Activated CD4-positive, alpha-beta T cell treated with anti-CD3 and anti-CD28 coated beads, Interleukin-2, amount 10 ng/mL, durations not matched to agents 7 days and 5 days (primary cell): ENCODE results near the gene OR4F15. TPM values are rescaled to one million over a fixed set of nuclear protein-coding genes. Genes with fewer than 3 reads are reported as not detected.
"Not testable (repeated sequence)": the region's sequence is repeated elsewhere in the genome, so short reads cannot be mapped to it uniquely, and the experiment has no call there.

Source experiments
- CTCF ChIA-PET: fragments of 350-600 bp; sonication (Branson Sonifier 250); formaldehyde crosslinking; loops from one replicate; lab custom pipeline; 2021; ENCODE audit warnings: antibody characterized with exemption; lab: Charles Lee
- POLR2A ChIA-PET: fragments of 350-600 bp; sonication (Branson Sonifier 250); formaldehyde crosslinking; loops from one replicate; lab custom pipeline; 2021; ENCODE audit warnings: antibody characterized with exemption; lab: Charles Lee
- DNase-seq: peaks from one replicate; pipeline ENCODE4 v3.0.0-alpha.2; 2020
- H3K27ac Mint-ChIP-seq: one replicate; pipeline ENCODE4 v1.8.0; 2021; ENCODE audit warnings: mild to moderate bottlenecking, moderate library complexity, mixed read lengths
- H3K27me3 Mint-ChIP-seq: one replicate; pipeline ENCODE4 v1.8.0; 2021; ENCODE audit warnings: mixed read lengths
- H3K36me3 Mint-ChIP-seq: one replicate; pipeline ENCODE4 v1.8.0; 2021; ENCODE audit warnings: low read depth, mixed read lengths
- H3K4me1 Mint-ChIP-seq: one replicate; pipeline ENCODE4 v1.8.0; 2021; ENCODE audit warnings: mixed read lengths
- H3K4me3 Mint-ChIP-seq: one replicate; pipeline ENCODE4 v1.8.0; 2021; ENCODE audit warnings: mild to moderate bottlenecking, moderate library complexity, mixed read lengths
- H3K9me3 Mint-ChIP-seq: one replicate; pipeline ENCODE4 v1.8.0; 2021; ENCODE audit warnings: mixed read lengths
- total RNA-seq, 2 experiments: library from RNA; stranded (reverse); gene quantifications; one replicate each; pipeline ENCODE4 v1.2.3, GENCODE V29; 2021

Gene OR4F15
- not detected for total RNA-seq

- POLR2A ChIA-PET, result no interaction called here
- CTCF ChIA-PET, result no interaction called here
These were observed at the start of gene OR4F15 for GRCh38 chr15:101811902-101812301. Gene OR4F15, plus strand, starts transcription at chr15:101812202. Its CDS starts 5,985 bp downstream, at chr15:101818187.

GRCh38 chr15:101764669-101765339 lies 47.2 kb upstream of the OR4F15 start:
- H3K4me3 Mint-ChIP-seq, H3K27ac Mint-ChIP-seq, POLR2A ChIA-PET, H3K4me1 Mint-ChIP-seq, H3K9me3 Mint-ChIP-seq, CTCF ChIA-PET, H3K27me3 Mint-ChIP-seq, DNase-seq, H3K36me3 Mint-ChIP-seq: not testable (repeated sequence)

More at GRCh38 chr15:101811902-101812301, at the start of gene OR4F15:
- H3K4me1 Mint-ChIP-seq, result no peaks in the 10 kb centered on the region
- H3K9me3 Mint-ChIP-seq, result no peaks in the 10 kb centered on the region
- H3K4me3 Mint-ChIP-seq, result no peak within 1 kb of the TSS
- no peak within 1 kb of the TSS for H3K27ac Mint-ChIP-seq
- H3K27me3 Mint-ChIP-seq, result peaks cover 10% of the 10 kb centered on the region
- no peaks in the 10 kb centered on the region for H3K36me3 Mint-ChIP-seq
- no peak for DNase-seq

DNA sequence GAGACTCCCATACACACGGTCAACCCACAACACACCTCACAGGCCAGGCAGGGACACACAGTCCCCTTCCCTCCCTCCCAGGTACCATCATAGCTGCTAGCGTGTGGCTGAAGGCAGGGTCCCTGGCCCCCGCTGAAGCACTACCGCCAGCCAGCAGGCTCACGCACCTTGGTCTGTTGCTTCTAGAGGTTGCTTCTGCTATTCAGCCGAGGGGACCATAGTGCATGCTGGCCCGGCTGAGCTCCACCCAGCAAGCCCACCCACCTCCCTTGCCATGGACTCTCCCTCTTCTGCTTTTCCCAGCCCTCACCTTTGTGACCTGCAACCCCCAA lies 46.7 kb upstream of the OR4F15 start:
- H3K36me3 Mint-ChIP-seq, POLR2A ChIA-PET, H3K27ac Mint-ChIP-seq, H3K4me1 Mint-ChIP-seq, DNase-seq, H3K4me3 Mint-ChIP-seq, H3K9me3 Mint-ChIP-seq, H3K27me3 Mint-ChIP-seq, CTCF ChIA-PET: not testable (repeated sequence)

- Mint-ChIP-seq H3K36me3 (no peaks in the 10 kb centered on the region), H3K4me3 (no peak overlapping the region), H3K9me3 (no peaks in the 10 kb centered on the region), H3K4me1 (no peaks in the 10 kb centered on the region), H3K27ac (no peak overlapping the region), H3K27me3 (no peaks in the 10 kb centered on the region)
- ChIA-PET CTCF (no interaction called here), POLR2A (no interaction called here)
- DNase-seq, result no peak
These were observed 46.1 kb upstream of the OR4F15 start for GRCh38 chr15:101765772-101766456.

- H3K4me1 Mint-ChIP-seq, H3K27me3 Mint-ChIP-seq, H3K4me3 Mint-ChIP-seq, DNase-seq, CTCF ChIA-PET, POLR2A ChIA-PET, H3K36me3 Mint-ChIP-seq, H3K9me3 Mint-ChIP-seq, H3K27ac Mint-ChIP-seq: not testable (repeated sequence)
These were observed 44.8 kb upstream of the OR4F15 start for GRCh38 chr15:101767083-101767640.

- no peak for DNase-seq
- ChIA-PET POLR2A (no interaction called here), CTCF (no interaction called here)
- Mint-ChIP-seq H3K27ac (no peak overlapping the region), H3K9me3 (no peaks in the 10 kb centered on the region), H3K4me3 (no peak overlapping the region), H3K27me3 (no peaks in the 10 kb centered on the region), H3K4me1 (no peaks in the 10 kb centered on the region), H3K36me3 (no peaks in the 10 kb centered on the region)
These were observed 39.1 kb upstream of the OR4F15 start for GRCh38 chr15:101772921-101773320.

GRCh38 chr15:101773496-101774100 lies 38.4 kb upstream of the OR4F15 start:
- ChIA-PET CTCF (no interaction called here), POLR2A (no interaction called here)
- peak; percentile 23 for DNase-seq
- H3K4me3 Mint-ChIP-seq, result no peak overlapping the region
- no peak overlapping the region for H3K27ac Mint-ChIP-seq
- H3K36me3 Mint-ChIP-seq, result no peaks in the 10 kb centered on the region
- no peaks in the 10 kb centered on the region for H3K9me3 Mint-ChIP-seq
- H3K4me1 Mint-ChIP-seq, result no peaks in the 10 kb centered on the region
- H3K27me3 Mint-ChIP-seq, result no peaks in the 10 kb centered on the region

- H3K27ac Mint-ChIP-seq, result no peak overlapping the region
These were observed 36.9 kb upstream of the OR4F15 start for GRCh38 chr15:101775136-101775535.

GRCh38 chr15:101778576-101778975 lies 33.4 kb upstream of the OR4F15 start:
- POLR2A ChIA-PET, CTCF ChIA-PET, H3K4me1 Mint-ChIP-seq, H3K4me3 Mint-ChIP-seq, DNase-seq, H3K36me3 Mint-ChIP-seq, H3K27ac Mint-ChIP-seq, H3K27me3 Mint-ChIP-seq, H3K9me3 Mint-ChIP-seq: not testable (repeated sequence)

More at GRCh38 chr15:101775136-101775535, 36.9 kb upstream of the OR4F15 start:
- H3K27me3 Mint-ChIP-seq, result peaks cover 3% of the 10 kb centered on the region
- ChIA-PET CTCF (interaction anchor here (0.6 kb wide), 1 partner anchor 505 kb away, joined by 4 read pairs; no protein-coding TSS in a partner anchor), POLR2A (no interaction called here)
- no peaks in the 10 kb centered on the region for H3K36me3 Mint-ChIP-seq
- DNase-seq, result no peak
- no peak overlapping the region for H3K4me3 Mint-ChIP-seq
- no peaks in the 10 kb centered on the region for H3K9me3 Mint-ChIP-seq
- H3K4me1 Mint-ChIP-seq, result no peaks in the 10 kb centered on the region

DNA sequence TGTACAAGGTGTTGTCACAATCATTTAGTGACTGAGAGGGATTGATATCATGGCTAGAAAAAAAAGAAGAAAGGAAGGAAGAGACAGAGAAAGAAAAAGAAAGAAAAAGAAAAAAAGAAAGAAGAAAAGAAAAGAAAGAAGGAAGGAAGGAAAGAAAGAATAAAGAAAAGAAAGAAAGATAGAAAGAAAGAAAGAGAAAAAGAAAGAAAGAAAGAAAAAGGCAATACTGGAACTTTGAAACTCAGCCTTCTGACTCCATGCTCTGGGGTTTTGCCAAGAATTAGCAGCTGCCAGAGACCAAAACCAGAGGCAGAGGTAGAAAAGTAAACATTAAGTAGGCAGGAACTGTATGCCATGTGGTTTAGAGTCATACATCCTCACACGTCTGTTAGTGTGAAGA lies 31.8 kb upstream of the OR4F15 start:
- H3K9me3 Mint-ChIP-seq, H3K27ac Mint-ChIP-seq, POLR2A ChIA-PET, H3K36me3 Mint-ChIP-seq, DNase-seq, CTCF ChIA-PET, H3K4me3 Mint-ChIP-seq, H3K4me1 Mint-ChIP-seq: not testable (repeated sequence)
- H3K27me3 Mint-ChIP-seq, result peaks cover 15% of the 10 kb centered on the region

DNA sequence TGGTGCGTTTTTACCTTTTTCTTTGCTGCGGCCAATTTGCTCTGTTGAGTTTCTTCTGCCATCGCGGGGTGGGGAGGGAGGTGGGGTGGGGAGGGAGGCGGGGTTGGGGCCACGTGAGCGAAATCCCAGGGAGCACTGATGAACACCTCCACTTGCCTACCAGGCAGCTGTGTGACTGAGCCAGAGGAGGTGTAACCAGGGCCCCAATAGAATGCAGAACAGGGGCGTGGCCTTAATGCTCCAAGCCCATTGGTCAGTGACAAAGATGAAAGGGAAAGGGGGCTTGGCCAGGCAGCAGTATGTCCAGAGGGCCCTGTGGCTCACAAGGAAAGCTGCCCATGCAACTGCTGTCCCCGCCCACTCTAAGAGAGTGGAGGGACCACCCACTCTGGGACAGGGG lies 30.1 kb upstream of the OR4F15 start:
- Mint-ChIP-seq H3K4me1 (no peaks in the 10 kb centered on the region), H3K36me3 (no peaks in the 10 kb centered on the region), H3K4me3 (no peak overlapping the region), H3K27ac (no peak overlapping the region), H3K9me3 (no peaks in the 10 kb centered on the region), H3K27me3 (peaks cover 21% of the 10 kb centered on the region)
- ChIA-PET CTCF (no interaction called here), POLR2A (no interaction called here)
- DNase-seq, result no peak

DNA sequence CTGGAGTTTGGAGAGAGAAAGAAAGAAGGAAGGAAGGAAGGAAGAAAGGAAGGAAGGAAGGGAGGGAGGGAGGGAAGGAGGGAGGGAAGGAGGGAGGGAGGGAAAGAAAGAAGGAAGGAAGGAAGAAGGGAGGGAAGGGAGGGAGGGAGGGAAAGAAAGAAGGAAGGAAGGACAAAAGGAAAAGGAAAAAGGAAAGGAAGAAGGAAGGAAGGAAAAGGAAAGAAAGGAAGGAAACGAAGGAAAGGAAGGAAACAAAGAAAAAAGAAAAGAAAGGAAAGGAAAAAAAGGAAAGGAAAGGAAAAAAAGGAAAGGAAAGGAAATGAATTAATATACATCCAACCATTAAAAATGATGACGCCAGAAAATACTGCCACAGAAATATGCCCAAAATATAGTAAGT lies 27.4 kb upstream of the OR4F15 start:
- Mint-ChIP-seq H3K27me3 (peaks cover 21% of the 10 kb centered on the region), H3K4me3 (no peak overlapping the region), H3K9me3 (no peaks in the 10 kb centered on the region), H3K27ac (no peak overlapping the region), H3K36me3 (no peaks in the 10 kb centered on the region), H3K4me1 (no peaks in the 10 kb centered on the region)
- CTCF ChIA-PET, result no interaction called here
- POLR2A ChIA-PET, result no interaction called here
- DNase-seq, result no peak

DNA sequence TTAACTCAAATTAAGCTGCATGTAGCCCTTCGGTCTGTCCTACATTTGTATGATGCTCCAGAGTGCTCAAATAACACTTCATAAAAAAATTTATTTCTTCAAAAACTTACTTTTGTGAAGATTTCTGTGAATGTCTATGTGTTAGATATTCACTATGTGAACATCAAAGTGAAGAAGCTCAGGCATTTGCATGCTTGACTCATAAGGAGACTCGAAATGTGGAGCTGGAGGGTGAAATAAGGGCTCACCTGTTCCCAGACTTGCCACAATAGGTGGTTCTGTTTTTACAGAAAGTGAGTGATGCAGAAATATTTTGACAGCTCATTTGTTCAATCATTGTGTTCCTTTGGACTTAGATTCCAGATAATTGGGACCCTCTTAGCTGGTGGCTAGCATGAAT lies 25.6 kb upstream of the OR4F15 start:
- DNase-seq, POLR2A ChIA-PET, H3K27ac Mint-ChIP-seq, H3K4me1 Mint-ChIP-seq, CTCF ChIA-PET, H3K4me3 Mint-ChIP-seq, H3K36me3 Mint-ChIP-seq, H3K9me3 Mint-ChIP-seq: not testable (repeated sequence)
- peaks cover 16% of the 10 kb centered on the region for H3K27me3 Mint-ChIP-seq
